ENCODE data around the gene PNPLA5. TPM values are rescaled to one million over a fixed set of nuclear protein-coding genes. Genes with fewer than 3 reads are reported as not detected.

Gene PNPLA5
- total and polyA plus RNA-seq, 2 of the 13 experiments (the other 11 are each of a cell fraction or from before 2014, with no cell fraction given): not detected

- TF ChIP-seq ZNF142 (CRISPR knock-in tag; IDR thresholded peaks at IDR 0.05) (no peak), ZNF274 (CRISPR knock-in tag; IDR thresholded peaks at IDR 0.05) (no peak), ZNF770 (CRISPR knock-in tag; IDR thresholded peaks at IDR 0.05) (no peak), MYPOP (CRISPR knock-in tag; IDR thresholded peaks at IDR 0.05) (no peak), ZNF558 (CRISPR knock-in tag; IDR thresholded peaks at IDR 0.05; ENCODE audit: borderline replicate concordance) (peak; percentile 50; the same call in 1 of the 2 replicates), ISX (CRISPR knock-in tag; conservative IDR thresholded peaks at IDR 0.05) (0 out of 2 replicates have a peak, but pooled peaks have one; percentile 78), ZNF614 (CRISPR knock-in tag; IDR thresholded peaks at IDR 0.05; ENCODE audit: borderline replicate concordance) (no peak), PITX1 (CRISPR knock-in tag; IDR thresholded peaks at IDR 0.05) (no peak), ZSCAN21 (CRISPR knock-in tag; IDR thresholded peaks at IDR 0.05; ENCODE audit: borderline replicate concordance) (peak; percentile 72; the same call in 1 of the 2 replicates), ZNF777 (CRISPR knock-in tag; IDR thresholded peaks at IDR 0.05) (peak; percentile 56; the same call in 1 of the 2 replicates), ZNF704 (CRISPR knock-in tag; IDR thresholded peaks at IDR 0.05; ENCODE audit: borderline replicate concordance) (no peak), GPBP1L1 (CRISPR knock-in tag; IDR thresholded peaks at IDR 0.05) (no peak), SP2 (CRISPR knock-in tag; IDR thresholded peaks at IDR 0.05) (no peak), ZNF280B (CRISPR knock-in tag; IDR thresholded peaks at IDR 0.05; ENCODE audit: borderline replicate concordance) (no peak)
Measured at GRCh38 chr22:43867839-43868635, 23.8 kb downstream of the PNPLA5 start (continued).

Measured in HepG2 (cell line).